HepG2 (cell line): ENCODE data around the gene NT5C3B. TPM values are rescaled to one million over a fixed set of nuclear protein-coding genes. Genes with fewer than 3 reads are reported as not detected.

Experiments used
- ADNP ChIP-seq: sonication (generic); formaldehyde crosslinking; IDR thresholded peaks from 2 replicates; pipeline ENCODE4 v1.4.0; 2020; ENCODE audit warnings: missing genetic modification reagents
- BRCA1 ChIP-seq: sonication (generic); formaldehyde crosslinking; IDR thresholded peaks from 2 replicates; pipeline ENCODE4 v1.4.0; 2020; ENCODE audit warnings: missing genetic modification reagents
- CENPT ChIP-seq: sonication (generic); formaldehyde crosslinking; IDR thresholded peaks from 2 replicates; pipeline ENCODE4 v1.8.0; 2022; ENCODE audit warnings: low read depth, mild to moderate bottlenecking, moderate library complexity, missing genetic modification reagents
- GLMP ChIP-seq: sonication (generic); formaldehyde crosslinking; IDR thresholded peaks from 2 replicates; pipeline ENCODE4 v1.9.0; 2021; ENCODE audit warnings: missing genetic modification reagents, mild to moderate bottlenecking, borderline replicate concordance
- GZF1 ChIP-seq: sonication (generic); formaldehyde crosslinking; IDR thresholded peaks from 2 replicates; pipeline ENCODE4 v1.5.1; 2020; ENCODE audit warnings: mild to moderate bottlenecking, missing genetic modification reagents
- HMG20A ChIP-seq: IDR thresholded peaks from 2 replicates; pipeline ENCODE4 v1.6.1; 2016; ENCODE audit warnings: borderline replicate concordance
- HNF4A ChIP-seq: sonication (generic); formaldehyde crosslinking; IDR thresholded peaks from 2 replicates; pipeline ENCODE4 v1.4.0; 2020; ENCODE audit warnings: missing genetic modification reagents
- NCOA1 ChIP-seq: sonication (generic); formaldehyde crosslinking; IDR thresholded peaks from 2 replicates; pipeline ENCODE4 v1.9.0; 2021; ENCODE audit warnings: missing genetic modification reagents
- NFATC3 ChIP-seq: sonication (generic); formaldehyde crosslinking; IDR thresholded peaks from 2 replicates; pipeline ENCODE4 v1.5.1; 2020; ENCODE audit warnings: mild to moderate bottlenecking, missing genetic modification reagents
- NR3C1 ChIP-seq: sonication (generic); formaldehyde crosslinking; IDR thresholded peaks from 2 replicates; pipeline ENCODE4 v1.4.0; 2020; ENCODE audit warnings: missing genetic modification reagents
- PBX2 ChIP-seq: IDR thresholded peaks from 2 replicates; pipeline ENCODE4 v1.6.1; 2016; ENCODE audit warnings: control low read depth
- PHF8 ChIP-seq: sonication (generic); formaldehyde crosslinking; IDR thresholded peaks from 2 replicates; pipeline ENCODE4 v1.5.0; 2020; ENCODE audit warnings: missing genetic modification reagents
- RAD21 ChIP-seq: fragments of 450-650 bp; formaldehyde crosslinking; IDR thresholded peaks from 2 replicates; pipeline ENCODE4 v1.5.0; 2020; ENCODE audit warnings: mild to moderate bottlenecking
- RNF2 ChIP-seq: fragments of 450-650 bp; conservative IDR thresholded peaks from 2 replicates; pipeline ENCODE4 v1.6.1; 2016; ENCODE audit warnings: low read depth
- SKI ChIP-seq: fragments of 450-650 bp; IDR thresholded peaks from one replicate; pipeline ENCODE4 v1.6.1; 2018; ENCODE audit warnings: mild to moderate bottlenecking; ENCODE audit not compliant: partially characterized antibody
- SMARCC2 ChIP-seq: fragments of 450-650 bp; IDR thresholded peaks from 2 replicates; pipeline ENCODE4 v1.6.1; 2017; ENCODE audit warnings: antibody characterized with exemption, mild to moderate bottlenecking
- SRSF9 ChIP-seq: fragments of 200-400 bp; formaldehyde crosslinking; IDR thresholded peaks from 2 replicates; pipeline ENCODE4 v1.6.1; 2018; ENCODE audit warnings: borderline replicate concordance, mild to moderate bottlenecking, low read depth, low read length; ENCODE audit not compliant: insufficient read depth, poor library complexity, severe bottlenecking
- TCF7 ChIP-seq: sonication (generic); IDR thresholded peaks from 2 replicates; pipeline ENCODE4 v1.6.1; 2016; ENCODE audit warnings: antibody characterized with exemption, low read depth
- TOPORS ChIP-seq: sonication (generic); formaldehyde crosslinking; IDR thresholded peaks from 2 replicates; pipeline ENCODE4 v1.8.0; 2023; ENCODE audit warnings: mild to moderate bottlenecking, missing genetic modification reagents
- ZEB1 ChIP-seq: IDR thresholded peaks from 2 replicates; pipeline ENCODE4 v1.6.1; 2012; ENCODE audit warnings: mild to moderate bottlenecking, low read depth, inconsistent platforms; ENCODE audit not compliant: insufficient replicate concordance
- ZNF160 ChIP-seq: sonication (generic); formaldehyde crosslinking; IDR thresholded peaks from 2 replicates; pipeline ENCODE4 v1.8.0; 2022; ENCODE audit warnings: mild to moderate bottlenecking, inconsistent platforms, missing genetic modification reagents
- ZNF33A ChIP-seq: sonication (generic); formaldehyde crosslinking; IDR thresholded peaks from 2 replicates; pipeline ENCODE4 v1.5.1; 2020; ENCODE audit warnings: missing genetic modification reagents, mild to moderate bottlenecking, moderate library complexity, borderline replicate concordance
- ZNF431 ChIP-seq: sonication (generic); formaldehyde crosslinking; IDR thresholded peaks from 2 replicates; pipeline ENCODE4 v1.9.0; 2022; ENCODE audit warnings: missing genetic modification reagents, low read depth, mild to moderate bottlenecking, borderline replicate concordance
- ZNF501 ChIP-seq: sonication (generic); formaldehyde crosslinking; IDR thresholded peaks from 2 replicates; pipeline ENCODE4 v1.5.1; 2020; ENCODE audit warnings: mild to moderate bottlenecking, moderate library complexity, missing genetic modification reagents
- ZNF580 ChIP-seq: IDR thresholded peaks from 2 replicates; pipeline ENCODE4 v1.6.1; 2016; ENCODE audit warnings: low read depth, borderline replicate concordance
- ZXDC ChIP-seq: sonication (generic); formaldehyde crosslinking; IDR thresholded peaks from 2 replicates; pipeline ENCODE4 v1.5.0; 2020; ENCODE audit warnings: mild to moderate bottlenecking, missing genetic modification reagents
- polyA plus RNA-seq, 8 experiments: library from polyadenylated mRNA; depleted of rRNA in 3 of 8; stranded (reverse) in 7 of 8; unstranded in 1 of 8; fragments of >200 nt; fragmentation: Illumina TruSeq in 4 of 8; extraction: Trizol in 4 of 8; gene quantifications; 2 replicates each; pipeline versions ENCODE4 v1.2.1 to v1.2.3, GENCODE V29; 2011 to 2016; ENCODE audit warnings: low read depth in 4 of 8, missing spikeins in 1 of 8, mixed read lengths in 1 of 8; ENCODE audit not compliant: insufficient read depth in 1 of 8
- total RNA-seq, 5 experiments: library from RNA; depleted of rRNA; stranded (reverse); fragments of >200 nt; fragmentation: Illumina TruSeq; extraction: Trizol; gene quantifications; 2 replicates each; pipeline ENCODE4 v1.2.3, GENCODE V29; 2016; ENCODE audit warnings: low read depth in 1 of 5

The NT5C3B gene
- total and polyA plus RNA-seq, 2 of the 13 experiments (the other 11 are each of a cell fraction or from before 2014, with no cell fraction given): 104 to 126 TPM

GRCh38 chr17:41792845-41793783 lies 42.9 kb downstream of the NT5C3B start (continued):
- TF ChIP-seq SKI (no peak), NCOA1 (CRISPR knock-in tag) (no peak), ADNP (CRISPR knock-in tag) (no peak), ZNF160 (CRISPR knock-in tag) (0 out of 2 replicates have a peak, but pooled peaks have one; percentile 1), PHF8 (peak; percentile 19; the same call in 1 of the 2 replicates), ZNF501 (peak; percentile 39), PBX2 (CRISPR knock-in tag) (no peak), TCF7 (no peak), SRSF9 (no peak), HMG20A (no peak; the same call in 1 of the 2 replicates), ZNF580 (no peak), TOPORS (CRISPR knock-in tag) (no peak), ZNF431 (0 out of 2 replicates have a peak, but pooled peaks have one; percentile 38), GLMP (CRISPR knock-in tag) (no peak), NFATC3 (CRISPR knock-in tag) (0 out of 2 replicates have a peak, but pooled peaks have one; percentile 36), CENPT (CRISPR knock-in tag) (no peak), NR3C1 (CRISPR knock-in tag) (no peak), BRCA1 (no peak), ZNF33A (no peak), ZXDC (CRISPR knock-in tag) (peak; percentile 53; the same call in 1 of the 2 replicates), GZF1 (CRISPR knock-in tag) (no peak), RNF2 (no peak), SMARCC2 (no peak), ZEB1 (peak; percentile 53), HNF4A (CRISPR knock-in tag) (peak; percentile 8), RAD21 (CRISPR knock-in tag) (no peak; the same call in 1 of the 2 replicates)
